Central memory CD8-positive, alpha-beta T cell (primary cell): ENCODE data around the gene GSTT2.
"Not testable (repeated sequence)": the region's sequence is repeated elsewhere in the genome, so short reads cannot be mapped to it uniquely, and the experiment has no call there.

Experiments used
- ATAC-seq: fragments of 150-1000 bp; cut with Tn5 transposase; replicated peaks from 2 replicates; pipeline ENCODE4 v1.10.0; 2022; ENCODE audit warnings: mild to moderate bottlenecking, moderate FRiP score, moderate number of reproducible peaks; ENCODE audit not compliant: poor library complexity, severe bottlenecking; ENCODE audit errors: extremely low read depth
- DNase-seq, 2 donors: peaks; one replicate each; pipeline ENCODE4 v3.0.0; 2021; ENCODE audit warnings: low spot score in 2 of 2
- H3K27ac Mint-ChIP-seq: one replicate; pipeline ENCODE4 v1.8.0; 2022; ENCODE audit warnings: low read depth, mild to moderate bottlenecking, moderate library complexity, mixed read lengths
- H3K27me3 Mint-ChIP-seq: one replicate; pipeline ENCODE4 v1.8.0; 2022; ENCODE audit warnings: mixed read lengths
- H3K36me3 Mint-ChIP-seq: one replicate; pipeline ENCODE4 v1.8.0; 2022; ENCODE audit warnings: mild to moderate bottlenecking, moderate library complexity, mixed read lengths; ENCODE audit not compliant: insufficient read depth
- H3K4me1 Mint-ChIP-seq: one replicate; pipeline ENCODE4 v1.8.0; 2022; ENCODE audit warnings: mixed read lengths
- H3K4me3 Mint-ChIP-seq: one replicate; pipeline ENCODE4 v1.8.0; 2022; ENCODE audit warnings: mild to moderate bottlenecking, moderate library complexity, mixed read lengths
- H3K9me3 Mint-ChIP-seq: one replicate; pipeline ENCODE4 v1.8.0; 2022; ENCODE audit warnings: mixed read lengths

GSTT2 gene

DNA sequence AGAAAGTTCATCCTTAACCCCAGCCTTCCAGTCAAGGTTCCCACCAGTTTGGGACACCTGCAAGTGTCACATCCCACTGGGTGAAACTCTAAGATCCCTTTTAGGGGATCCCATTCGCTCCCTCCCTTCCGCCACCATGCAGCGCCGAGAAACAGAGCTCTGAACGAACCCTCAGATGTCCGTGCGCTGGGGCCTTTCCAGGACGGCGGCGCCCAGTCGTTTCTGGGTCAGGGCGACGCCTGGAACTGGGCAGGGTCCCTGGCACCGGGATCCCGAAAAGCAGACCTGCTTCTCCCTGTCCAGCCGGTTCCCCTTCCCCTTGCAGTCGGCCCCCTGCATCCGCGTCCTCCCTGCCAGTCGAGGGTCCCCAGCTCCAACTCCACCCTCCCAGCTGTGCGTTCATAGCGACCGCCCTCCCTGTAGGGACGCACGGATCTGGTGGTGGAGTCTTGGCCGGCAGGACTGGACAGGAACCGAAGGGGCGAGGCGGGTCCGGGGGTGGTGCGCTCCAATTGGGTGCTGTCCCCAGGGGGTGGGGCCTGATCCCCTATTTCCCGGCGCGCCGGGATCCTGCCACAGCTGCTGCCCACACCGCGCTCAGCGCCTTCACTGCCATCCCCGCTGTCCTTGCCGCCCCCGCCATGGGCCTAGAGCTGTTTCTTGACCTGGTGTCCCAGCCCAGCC, at the start of gene GSTT2:
Gene GSTT2, plus strand, starts transcription at position 578 of the 684 bp plus-strand sequence.
- not testable (repeated sequence) for H3K36me3 Mint-ChIP-seq, H3K4me1 Mint-ChIP-seq, ATAC-seq, DNase-seq, H3K27ac Mint-ChIP-seq, H3K4me3 Mint-ChIP-seq, H3K9me3 Mint-ChIP-seq, H3K27me3 Mint-ChIP-seq

DNA sequence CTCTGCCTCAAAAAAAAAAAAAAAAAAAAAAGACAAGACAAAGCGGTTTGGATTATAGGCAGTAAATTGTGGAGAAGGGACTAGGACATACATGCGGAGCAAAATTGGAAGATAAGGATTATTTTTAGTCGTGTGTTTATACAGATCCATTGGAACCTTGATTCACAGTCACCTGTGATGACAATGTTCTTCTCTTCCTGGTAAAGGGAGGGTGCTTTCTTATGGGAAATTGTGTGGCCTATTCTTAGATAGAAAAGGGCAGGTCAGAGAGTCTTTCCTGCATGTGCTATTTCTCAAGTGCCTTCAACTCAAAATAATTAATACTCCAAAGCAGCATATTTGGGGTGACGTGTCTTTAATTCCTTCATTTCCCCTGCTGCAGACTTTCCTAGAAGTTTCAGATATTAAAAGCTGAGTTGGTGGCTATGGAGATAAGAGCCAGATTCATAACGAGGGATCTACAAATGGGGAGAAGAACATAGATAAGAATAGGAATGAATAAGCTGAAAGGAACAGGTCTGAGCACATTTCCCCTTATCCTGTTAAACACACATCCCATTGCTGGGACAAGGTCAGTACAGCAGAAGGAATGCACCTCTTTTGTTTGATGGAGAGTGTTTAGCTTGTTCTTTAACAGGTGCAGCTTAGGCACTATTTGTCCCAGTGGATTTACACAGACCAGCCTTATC, 41.5 kb upstream of the GSTT2 start:
- H3K36me3 Mint-ChIP-seq: no peaks in the 10 kb centered on the region
- H3K9me3 Mint-ChIP-seq: no peaks in the 10 kb centered on the region
- ATAC-seq (no peak), DNase-seq (no peak)
- no peak overlapping the region for H3K4me3 Mint-ChIP-seq
- H3K27me3 Mint-ChIP-seq: no peaks in the 10 kb centered on the region
- H3K27ac Mint-ChIP-seq: no peak overlapping the region
- H3K4me1 Mint-ChIP-seq: no peaks in the 10 kb centered on the region

DNA sequence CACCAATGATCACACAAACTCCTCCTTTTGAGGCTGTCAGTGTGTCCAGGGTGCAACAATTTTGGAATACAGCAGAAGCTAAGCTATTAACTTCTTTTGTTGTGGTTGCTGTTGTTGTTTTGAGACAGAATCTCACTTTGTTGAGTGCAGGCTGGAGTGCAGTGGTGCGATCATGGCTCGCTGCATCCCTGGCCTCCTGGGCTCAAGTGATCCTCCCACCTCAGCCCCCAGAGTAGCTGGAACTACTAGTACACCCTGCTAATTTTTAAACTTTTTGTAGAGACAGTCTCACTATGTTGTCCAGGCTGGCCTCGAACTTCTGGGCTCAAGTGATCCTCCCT, 40.9 kb upstream of the GSTT2 start:
- Mint-ChIP-seq H3K27ac (no peak overlapping the region), H3K27me3 (no peaks in the 10 kb centered on the region), H3K4me1 (no peaks in the 10 kb centered on the region), H3K36me3 (no peaks in the 10 kb centered on the region), H3K9me3 (no peaks in the 10 kb centered on the region), H3K4me3 (no peak overlapping the region)
- no peak for ATAC-seq
- DNase-seq: no peak

DNA sequence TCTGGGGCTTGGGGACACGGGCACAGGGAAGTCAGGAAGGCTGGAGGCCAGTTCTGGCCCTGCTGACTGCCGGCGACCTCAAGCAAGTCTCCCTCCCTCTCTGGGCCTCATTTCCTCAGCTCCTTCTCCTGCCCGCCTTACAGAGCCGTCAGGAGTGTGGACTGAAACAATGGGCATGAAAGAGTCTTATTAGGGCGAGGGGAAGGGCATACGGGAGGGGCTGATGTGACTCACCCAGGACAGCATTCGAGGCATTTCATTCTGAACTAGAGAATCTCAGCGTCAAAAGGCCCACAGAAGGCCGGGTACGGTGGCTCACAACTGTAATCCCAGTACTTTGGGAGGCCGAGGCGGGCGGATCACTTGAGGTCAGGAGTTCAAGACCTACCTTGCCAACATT, 39.8 kb upstream of the GSTT2 start:
- not testable (repeated sequence) for ATAC-seq, DNase-seq, H3K9me3 Mint-ChIP-seq, H3K27ac Mint-ChIP-seq, H3K4me1 Mint-ChIP-seq, H3K27me3 Mint-ChIP-seq, H3K36me3 Mint-ChIP-seq, H3K4me3 Mint-ChIP-seq

DNA sequence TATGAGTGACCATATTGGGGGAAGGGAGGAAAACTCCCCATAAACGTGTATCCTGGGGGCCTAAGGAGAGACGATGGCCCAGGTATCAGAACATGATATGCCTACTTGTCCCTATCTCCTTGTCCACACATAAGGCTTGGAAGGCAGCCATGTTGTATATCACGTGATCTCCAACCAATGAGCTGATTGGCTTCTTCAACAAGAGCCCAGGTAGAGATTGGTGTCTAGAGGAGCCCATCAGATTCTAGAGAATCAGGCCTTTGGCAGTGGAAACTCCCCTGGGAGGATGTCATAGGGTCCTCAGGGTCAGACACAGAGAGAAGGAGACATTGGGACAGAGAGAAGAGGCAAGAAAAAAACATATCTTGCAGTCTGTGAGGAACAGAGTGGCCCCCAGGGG, 32.5 kb upstream of the GSTT2 start:
- not testable (repeated sequence) for H3K27me3 Mint-ChIP-seq, H3K27ac Mint-ChIP-seq, H3K36me3 Mint-ChIP-seq, H3K4me1 Mint-ChIP-seq, H3K9me3 Mint-ChIP-seq, ATAC-seq, H3K4me3 Mint-ChIP-seq, DNase-seq

DNA sequence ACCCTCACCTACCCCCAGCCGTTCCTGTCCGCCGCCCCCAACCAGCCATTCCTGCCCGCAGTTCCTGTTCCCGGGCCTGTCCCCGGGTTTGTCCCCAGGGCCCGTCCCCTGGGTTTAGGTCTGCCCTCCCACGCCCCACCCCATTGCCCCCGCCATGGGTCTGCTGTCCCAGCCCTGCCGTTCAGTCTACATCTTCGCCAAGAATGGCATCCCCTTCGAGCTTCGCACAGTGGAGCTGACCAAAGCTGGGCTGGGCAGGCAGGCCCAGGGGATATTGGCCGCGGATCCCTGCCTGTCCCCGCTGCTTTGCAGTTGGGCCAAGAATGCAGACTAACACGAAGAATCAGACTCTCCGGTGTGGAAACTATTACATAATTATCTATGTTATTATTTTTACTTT, 30.2 kb upstream of the GSTT2 start:
- not testable (repeated sequence) for H3K27me3 Mint-ChIP-seq, H3K36me3 Mint-ChIP-seq, H3K4me1 Mint-ChIP-seq, H3K9me3 Mint-ChIP-seq, DNase-seq, H3K27ac Mint-ChIP-seq, ATAC-seq, H3K4me3 Mint-ChIP-seq

DNA sequence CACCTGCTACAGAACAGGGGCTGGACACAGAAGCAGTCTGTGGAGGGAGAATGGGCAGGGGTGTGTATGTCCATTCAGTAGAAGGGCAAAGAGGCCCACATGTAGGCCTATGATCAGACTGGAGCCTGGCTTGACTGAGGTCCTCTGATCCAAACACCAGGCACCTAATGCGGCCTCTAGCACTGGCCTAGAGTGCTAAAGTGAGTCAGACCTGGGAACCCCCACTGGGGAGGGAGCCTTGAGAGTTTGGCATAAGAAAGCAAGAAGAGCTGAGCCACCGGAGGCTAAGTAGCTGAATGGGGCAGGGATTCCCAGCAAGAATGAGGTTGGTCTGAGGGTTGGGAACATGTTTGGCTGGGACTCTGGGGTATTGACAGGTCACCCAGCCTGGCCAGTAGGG, 28.6 kb upstream of the GSTT2 start:
- H3K36me3 Mint-ChIP-seq, ATAC-seq: not testable (repeated sequence)

DNA sequence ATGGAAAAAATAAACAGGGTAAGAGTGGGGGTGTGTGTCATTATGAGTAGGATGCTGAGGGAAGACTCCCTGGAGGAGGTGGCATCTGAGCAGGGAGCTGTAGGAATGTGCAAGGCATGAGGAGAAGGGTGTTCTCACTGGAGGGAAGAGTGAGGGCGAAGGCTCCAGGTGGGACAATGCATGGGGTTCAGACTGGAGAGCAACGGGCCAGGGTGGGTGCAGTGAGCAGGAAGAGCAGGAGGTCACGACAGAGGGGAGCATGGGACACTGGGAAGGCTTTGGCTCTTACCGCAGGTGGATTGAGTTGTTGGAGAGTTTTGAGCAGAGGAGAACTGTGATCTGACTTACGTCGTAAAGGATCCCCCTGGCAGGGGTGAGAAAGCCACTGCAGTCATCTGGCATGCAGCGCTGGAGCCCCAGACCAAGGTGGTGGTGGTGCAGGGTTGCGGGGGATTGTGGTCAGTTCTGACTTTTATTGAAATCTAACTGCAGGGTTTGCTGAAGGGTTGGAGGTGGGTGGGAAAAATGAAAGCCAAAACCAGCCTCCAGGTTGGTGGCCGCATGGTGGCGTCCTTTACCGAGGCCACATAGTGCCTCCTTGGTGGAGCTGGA, 27.0 kb upstream of the GSTT2 start:
- H3K4me1 Mint-ChIP-seq, H3K36me3 Mint-ChIP-seq, H3K27me3 Mint-ChIP-seq, H3K4me3 Mint-ChIP-seq, H3K9me3 Mint-ChIP-seq, ATAC-seq, H3K27ac Mint-ChIP-seq, DNase-seq: not testable (repeated sequence)

More for the DNA sequence above, 28.6 kb upstream of the GSTT2 start:
- H3K27ac Mint-ChIP-seq, H3K4me1 Mint-ChIP-seq, DNase-seq, H3K27me3 Mint-ChIP-seq, H3K4me3 Mint-ChIP-seq, H3K9me3 Mint-ChIP-seq: not testable (repeated sequence)

DNA sequence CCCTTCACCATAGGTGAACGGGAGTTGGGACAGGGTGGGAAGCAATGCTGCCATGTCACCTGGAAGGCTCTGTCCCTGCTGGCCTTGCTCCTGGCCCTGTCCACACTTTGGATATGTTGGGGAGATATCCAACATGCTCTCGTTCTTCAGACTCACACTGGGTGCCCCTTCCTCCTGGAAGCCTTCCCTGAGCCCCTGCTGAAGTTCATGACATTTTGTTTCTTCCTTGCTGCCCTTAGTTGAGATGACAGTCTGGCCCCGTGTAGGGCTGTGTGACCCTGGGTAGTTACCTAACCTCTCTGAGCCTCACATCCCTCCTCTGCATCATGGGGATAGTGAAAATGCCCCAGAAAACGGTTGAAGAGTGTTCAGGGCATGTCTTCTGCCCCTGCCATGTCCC, 26.4 kb upstream of the GSTT2 start:
- DNase-seq, H3K4me3 Mint-ChIP-seq, H3K27ac Mint-ChIP-seq, H3K27me3 Mint-ChIP-seq, H3K36me3 Mint-ChIP-seq, H3K9me3 Mint-ChIP-seq, ATAC-seq, H3K4me1 Mint-ChIP-seq: not testable (repeated sequence)

DNA sequence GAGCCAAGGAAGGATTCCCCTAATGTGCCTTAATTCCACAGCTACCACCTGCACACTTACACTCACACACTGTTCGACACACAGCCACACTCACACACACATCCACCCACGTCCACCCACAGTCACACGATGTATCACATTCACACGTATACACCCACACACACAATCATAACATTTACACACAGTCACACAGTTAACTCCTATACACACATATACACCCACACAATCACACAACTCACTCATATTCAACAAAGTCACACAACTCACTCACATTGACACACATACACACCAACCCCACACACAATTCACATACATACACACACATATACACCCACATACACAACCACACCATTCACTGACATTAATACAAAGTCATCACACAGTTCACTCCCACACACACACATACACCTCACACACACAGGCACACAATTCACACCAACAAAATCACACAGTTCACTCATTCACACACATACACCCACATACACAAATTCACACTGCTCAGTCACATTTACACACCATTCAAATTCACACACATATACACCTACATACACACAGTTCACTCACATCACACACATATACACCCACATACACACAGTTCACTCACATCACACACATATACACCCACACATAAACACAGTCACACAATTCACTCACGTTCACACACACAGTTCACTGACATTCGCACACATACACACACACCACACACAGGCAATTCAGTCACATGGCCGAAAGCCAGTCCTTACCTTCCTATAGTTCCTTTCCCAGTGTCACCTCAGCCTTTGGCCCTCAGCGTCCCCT, 25.5 kb upstream of the GSTT2 start:
- not testable (repeated sequence) for H3K27ac Mint-ChIP-seq

DNA sequence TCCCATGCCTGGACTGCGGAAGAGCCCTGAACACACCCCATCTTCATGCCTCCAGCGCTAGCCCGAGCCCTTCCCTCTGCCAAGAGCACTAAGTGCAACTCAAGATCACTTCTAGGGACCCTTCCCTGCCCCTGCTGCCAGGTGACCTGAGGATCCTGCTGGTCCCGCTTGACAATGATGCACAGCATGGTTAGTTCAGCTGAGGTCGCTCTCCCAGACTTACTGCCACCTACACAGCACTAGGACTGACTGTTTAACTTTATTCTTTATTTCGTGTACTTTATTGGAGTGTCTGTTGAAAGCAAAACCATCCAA, 25.0 kb upstream of the GSTT2 start:
- not testable (repeated sequence) for H3K4me3 Mint-ChIP-seq, H3K9me3 Mint-ChIP-seq, H3K27ac Mint-ChIP-seq, DNase-seq, H3K4me1 Mint-ChIP-seq, H3K36me3 Mint-ChIP-seq, H3K27me3 Mint-ChIP-seq, ATAC-seq

More for the DNA sequence above, 25.5 kb upstream of the GSTT2 start:
- ATAC-seq, H3K9me3 Mint-ChIP-seq, DNase-seq, H3K36me3 Mint-ChIP-seq, H3K4me3 Mint-ChIP-seq, H3K27me3 Mint-ChIP-seq, H3K4me1 Mint-ChIP-seq: not testable (repeated sequence)

DNA sequence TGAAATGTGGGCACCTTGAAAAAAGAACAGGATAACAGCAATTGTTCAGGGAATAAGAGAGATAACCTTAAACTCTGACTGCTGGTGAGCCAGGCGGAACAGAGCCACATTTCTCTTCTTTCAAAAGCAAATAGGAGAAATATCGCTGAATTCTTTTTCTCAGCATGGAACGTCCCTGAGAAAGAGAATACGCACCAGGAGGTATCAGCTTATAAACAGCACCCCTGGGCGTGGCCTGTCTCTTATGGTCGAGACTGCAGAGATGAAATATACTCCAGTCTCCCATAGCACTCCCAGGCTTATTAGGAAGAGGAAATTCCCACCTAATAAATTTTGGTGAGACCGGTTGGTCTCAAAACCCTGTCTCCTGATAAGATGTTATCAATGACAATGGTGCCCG, 24.0 kb upstream of the GSTT2 start:
- not testable (repeated sequence) for H3K27ac Mint-ChIP-seq, H3K36me3 Mint-ChIP-seq, DNase-seq, H3K9me3 Mint-ChIP-seq, H3K27me3 Mint-ChIP-seq, H3K4me3 Mint-ChIP-seq, H3K4me1 Mint-ChIP-seq, ATAC-seq
